ENCODE data around the gene FOXD4.
"Not testable (repeated sequence)": the region's sequence is repeated elsewhere in the genome, so short reads cannot be mapped to it uniquely, and the experiment has no call there.

FOXD4 gene

DNA sequence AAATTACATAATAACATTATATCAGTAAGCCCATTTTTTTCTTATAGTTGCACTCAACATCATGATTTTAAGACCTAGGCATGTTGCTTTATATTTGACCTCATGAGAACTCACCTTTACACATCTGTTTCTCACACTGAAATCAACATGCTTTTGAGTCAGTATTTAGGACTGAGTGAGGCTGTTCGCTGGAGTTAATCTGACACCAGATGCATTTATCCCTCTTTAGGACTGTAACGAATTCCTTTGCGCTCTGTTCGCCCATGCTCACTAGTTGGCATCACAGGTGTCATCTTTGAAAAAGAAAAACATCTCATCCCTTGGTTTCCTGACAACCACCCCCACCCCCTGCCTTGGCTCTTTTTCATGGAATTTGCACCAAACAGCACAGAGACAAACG lies 24.3 kb downstream of the FOXD4 start:
- DNase-seq (ENCODE audit: low read depth, low spot score) = not testable (repeated sequence)

DNA sequence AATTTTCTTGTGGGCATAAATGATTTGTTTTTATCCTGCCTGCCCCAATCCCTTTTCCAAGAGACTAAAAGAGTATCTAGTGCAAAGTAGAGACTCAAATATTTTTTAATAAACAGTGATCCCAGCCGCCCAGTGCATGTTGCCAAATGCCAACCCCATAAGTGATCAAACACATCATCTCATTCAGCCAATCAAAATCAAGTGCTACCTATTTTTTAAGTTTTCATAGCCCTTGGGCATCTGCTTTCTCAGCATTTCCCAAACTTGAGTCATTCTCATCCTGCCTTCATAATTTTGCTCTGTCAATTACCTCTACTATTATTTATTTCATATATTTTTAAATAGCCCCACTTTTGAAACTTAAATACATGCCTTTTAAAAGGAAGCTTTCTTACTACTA lies 27.4 kb downstream of the FOXD4 start:
- not testable (repeated sequence) for DNase-seq (ENCODE audit: low read depth, low spot score)

DNA sequence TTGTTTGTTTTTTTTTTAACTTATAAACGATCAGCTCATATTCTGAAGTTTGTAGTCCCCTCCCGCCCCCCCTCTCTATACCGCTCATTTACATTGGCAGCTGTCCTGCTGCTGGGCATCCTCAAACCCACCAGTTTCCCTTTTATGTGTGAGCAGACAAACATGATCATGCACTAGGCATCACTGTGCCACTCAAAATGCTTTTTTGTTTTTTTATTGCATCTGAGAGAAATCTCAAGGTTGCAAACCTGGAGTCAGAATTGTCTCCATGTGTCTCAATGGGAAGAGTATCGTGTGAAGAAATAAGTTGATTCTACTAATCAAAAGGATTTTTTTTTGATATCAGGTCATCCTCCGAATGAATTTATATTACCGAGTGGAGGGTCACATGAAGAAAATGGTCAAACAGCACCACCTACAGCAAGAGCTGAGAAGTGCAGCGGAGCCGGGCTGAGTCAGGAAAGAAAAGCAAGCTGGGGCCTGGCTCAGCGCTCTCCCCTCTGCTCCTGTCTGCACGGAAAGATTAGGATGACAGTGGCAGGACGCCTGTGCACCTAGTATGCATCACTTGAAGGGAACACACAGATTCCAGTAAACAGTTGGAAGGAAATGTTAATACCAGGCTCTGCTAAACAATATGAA lies 29.7 kb downstream of the FOXD4 start:
- DNase-seq (ENCODE audit: low read depth, low spot score) = not testable (repeated sequence)

DNA sequence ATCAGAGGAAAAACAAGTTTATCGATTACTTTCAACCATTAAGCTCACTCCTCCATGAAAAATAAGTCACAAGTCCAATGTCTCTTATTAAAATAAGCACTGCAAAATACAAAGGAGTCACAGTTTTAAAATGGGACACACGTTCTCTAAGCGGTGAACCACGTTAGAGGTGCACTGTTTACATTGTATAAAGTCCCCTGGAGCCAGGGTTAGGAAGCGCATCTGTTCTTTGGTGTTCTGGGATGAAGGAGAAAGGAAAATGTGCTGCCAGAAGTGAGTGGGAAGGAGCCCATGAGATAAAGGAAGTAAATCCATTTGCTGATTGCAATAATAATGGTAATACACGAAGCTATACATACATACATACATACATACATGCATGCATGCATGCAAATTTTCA lies 30.4 kb downstream of the FOXD4 start:
- DNase-seq (ENCODE audit: low read depth, low spot score) = not testable (repeated sequence)

DNA sequence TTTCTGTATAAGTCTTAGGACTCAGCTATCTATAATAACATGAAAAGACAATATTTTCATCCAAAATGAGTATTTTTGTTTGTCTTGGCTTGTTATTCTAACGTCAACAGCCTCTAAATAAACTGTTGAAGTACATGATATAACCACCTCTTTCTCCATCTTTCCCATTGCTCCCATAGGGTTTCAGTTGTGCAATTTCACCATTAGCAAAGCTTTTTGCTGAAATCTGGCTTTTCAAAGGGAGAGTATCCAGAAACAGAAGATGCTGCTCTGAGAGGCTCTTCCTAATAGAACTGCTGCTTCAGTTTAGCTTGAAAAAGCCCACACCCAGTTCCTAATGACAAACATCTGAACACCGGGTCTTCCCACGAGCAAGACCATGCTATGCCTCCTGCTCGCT lies 31.1 kb downstream of the FOXD4 start:
- DNase-seq (ENCODE audit: low read depth, low spot score) = not testable (repeated sequence)

DNA sequence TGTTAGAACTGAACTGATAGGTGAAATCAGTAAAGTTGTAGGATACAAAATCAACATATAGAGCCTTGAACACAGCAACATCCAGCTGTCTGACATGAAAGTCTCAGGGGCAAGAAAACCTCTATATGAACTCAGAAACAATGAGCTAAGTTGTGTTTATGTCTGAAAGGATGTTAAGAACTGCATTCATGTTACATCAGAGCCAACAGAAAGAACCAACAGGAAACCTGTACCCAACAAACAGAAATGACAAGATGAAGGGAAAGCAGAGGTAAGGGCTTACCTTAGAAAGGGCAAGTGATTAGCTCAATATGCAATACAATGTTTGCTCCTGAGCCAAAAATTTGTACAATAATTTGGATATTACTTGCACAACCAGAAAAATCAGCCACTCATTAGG lies 31.5 kb downstream of the FOXD4 start:
- DNase-seq (ENCODE audit: low read depth, low spot score) = not testable (repeated sequence)

DNA sequence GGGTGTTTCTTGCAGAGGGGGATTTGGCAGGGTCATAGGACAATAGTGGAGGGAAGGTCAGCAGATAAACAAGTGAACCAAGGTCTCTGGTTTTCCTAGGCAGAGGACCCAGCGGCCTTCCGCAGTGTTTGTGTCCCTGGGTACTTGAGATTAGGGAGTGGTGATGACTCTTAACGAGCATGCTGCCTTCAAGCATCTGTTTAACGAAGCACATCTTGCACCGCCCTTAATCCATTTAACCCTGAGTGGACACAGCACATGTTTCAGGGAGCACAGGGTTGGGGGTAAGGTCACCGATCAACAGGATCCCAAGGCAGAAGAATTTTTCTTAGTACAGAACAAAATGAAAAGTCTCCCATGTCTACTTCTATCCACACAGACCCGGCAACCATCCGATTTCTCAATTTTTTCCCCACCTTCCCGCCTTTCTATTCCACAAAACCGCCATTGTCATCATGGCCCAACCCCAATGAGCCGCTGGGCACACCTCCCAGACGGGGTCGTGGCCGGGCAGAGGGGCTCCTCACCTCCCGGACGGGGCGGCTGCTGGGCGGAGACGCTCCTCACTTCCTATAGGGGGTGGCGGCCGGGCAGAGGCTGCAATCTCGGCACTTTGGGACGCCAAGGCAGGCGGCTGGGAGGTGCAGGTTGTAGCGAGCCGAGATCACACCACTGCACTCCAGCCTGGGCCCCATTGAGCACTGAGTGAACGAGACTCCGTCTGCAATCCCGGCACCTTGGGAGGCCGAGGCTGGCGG lies 35.1 kb downstream of the FOXD4 start:
- not testable (repeated sequence) for DNase-seq (ENCODE audit: low read depth, low spot score)

DNA sequence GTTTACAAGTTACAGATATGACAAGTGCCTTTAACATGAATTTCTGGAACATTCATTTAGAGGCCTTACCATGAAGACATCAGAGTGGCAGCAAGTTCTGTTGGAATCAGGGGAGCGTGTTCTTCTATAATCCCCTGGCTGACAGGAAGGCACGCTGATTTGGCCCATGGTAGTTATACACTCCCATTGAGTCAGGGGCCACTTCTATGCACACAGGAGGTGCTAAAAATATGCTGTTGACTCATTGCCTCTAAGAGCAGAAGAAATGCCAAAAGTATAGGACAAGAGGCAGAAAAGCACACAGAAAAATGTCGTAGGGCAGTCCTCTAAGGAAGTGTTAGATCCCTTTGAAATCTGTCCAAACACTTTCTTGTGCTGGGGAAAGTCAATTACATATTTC lies 39.9 kb downstream of the FOXD4 start:
- DNase-seq (ENCODE audit: low read depth, low spot score) = not testable (repeated sequence)

DNA sequence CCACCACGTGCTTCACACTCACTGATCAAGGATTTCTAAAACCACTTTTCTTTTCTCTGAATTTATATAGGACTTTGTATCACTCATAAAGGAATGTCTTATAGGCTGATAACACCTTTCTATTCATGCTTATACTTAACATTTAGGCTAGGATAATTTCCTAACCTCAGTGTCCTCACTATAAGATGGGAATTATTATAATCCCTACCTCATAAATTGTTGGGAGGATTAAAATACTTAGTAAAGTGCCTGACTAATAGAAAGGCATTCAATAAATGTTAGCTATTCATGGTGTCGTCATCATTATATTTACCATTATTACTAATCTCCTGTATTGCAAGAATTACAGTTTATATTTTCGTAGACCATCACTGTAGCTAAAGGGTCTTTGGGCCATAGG lies 41.8 kb downstream of the FOXD4 start:
- DNase-seq (ENCODE audit: low read depth, low spot score) = not testable (repeated sequence)

DNA sequence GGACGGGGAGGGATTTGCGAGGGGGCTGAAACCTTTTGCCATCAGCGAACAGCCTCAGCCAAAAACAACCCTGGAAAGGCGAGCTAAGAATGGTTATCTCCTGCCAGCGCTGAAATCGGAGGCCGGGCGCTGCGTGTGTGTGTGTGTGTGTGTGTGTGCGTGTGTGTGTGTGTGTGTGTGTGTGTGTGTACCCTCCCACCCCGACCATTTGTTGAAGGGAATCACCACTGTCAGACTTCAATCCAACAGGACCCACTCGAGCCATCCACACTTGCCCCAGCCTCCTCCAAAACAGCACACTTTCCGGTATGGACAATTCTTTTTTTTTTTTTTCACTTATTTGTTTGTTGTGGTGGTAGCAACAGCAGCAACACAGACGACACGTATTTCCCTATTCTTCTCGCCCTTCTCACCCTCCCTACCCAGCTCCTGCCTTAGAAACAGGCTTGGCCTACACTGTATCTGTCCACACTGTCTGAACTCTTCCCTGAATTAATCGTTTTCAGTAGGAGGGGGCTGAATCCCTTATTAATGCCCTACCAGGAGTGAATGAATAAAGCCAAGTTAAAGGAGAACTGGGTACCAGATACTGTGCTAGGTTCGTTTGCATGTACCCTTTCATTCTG lies 44.2 kb downstream of the FOXD4 start:
- not testable (repeated sequence) for DNase-seq (ENCODE audit: low read depth, low spot score)

DNA sequence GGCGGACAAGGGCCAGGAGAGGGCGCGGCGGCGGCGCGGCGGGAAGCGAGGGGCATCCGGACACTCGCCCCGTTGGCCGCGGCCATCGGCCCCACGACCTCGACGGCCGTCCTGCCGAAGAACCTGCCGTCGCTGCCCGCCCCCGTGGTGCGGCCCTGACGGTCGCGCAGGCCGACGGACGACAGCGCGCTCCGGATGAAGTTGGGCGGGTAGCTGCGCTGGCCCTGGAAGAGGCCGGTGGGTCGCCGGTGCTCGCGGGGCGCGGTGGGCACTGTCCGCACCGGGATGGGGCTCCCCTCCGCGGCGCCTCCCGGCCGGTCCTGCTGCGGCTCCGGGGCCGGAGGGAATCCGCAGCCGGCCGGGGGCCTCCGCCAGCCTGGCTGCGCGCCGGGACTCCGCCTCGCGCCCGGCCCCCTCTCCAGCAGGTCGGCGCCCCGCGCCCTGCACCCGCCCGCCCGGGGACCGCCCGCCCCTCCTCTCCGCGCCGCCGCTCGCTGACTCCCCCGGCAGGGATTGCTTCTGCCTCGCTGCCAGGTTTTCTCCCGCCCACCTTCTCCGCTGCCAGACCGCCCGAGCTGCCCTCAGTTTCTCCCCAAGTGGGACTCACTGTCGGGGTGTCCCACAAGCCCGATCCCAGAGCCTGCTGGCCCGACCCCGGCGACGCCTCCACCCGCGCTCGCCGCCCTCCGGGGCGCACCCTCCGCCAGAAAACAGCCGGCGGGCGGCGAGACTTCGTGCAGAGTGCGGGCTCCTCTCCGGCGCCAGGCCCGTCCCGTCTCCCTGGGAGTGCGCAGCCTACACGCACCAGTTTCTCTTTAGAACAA lies 44.9 kb downstream of the FOXD4 start:
- peak; percentile 3 for DNase-seq (ENCODE audit: low read depth, low spot score)

Data from ELF-1 (cell line).